HG03045 (cell line): ENCODE results near the gene E2F2.
"Not testable (repeated sequence)": the region's sequence is repeated elsewhere in the genome, so short reads cannot be mapped to it uniquely, and the experiment has no call there.

ENCODE experiments used
- ATAC-seq: cut with Tn5 transposase; IDR thresholded peaks from one replicate; pipeline ENCODE4 v1.9.1; 2021; ENCODE audit warnings: mild to moderate bottlenecking, moderate library complexity; ENCODE audit not compliant: unreplicated experiment

Gene E2F2

GRCh38 chr1:23548704-23549143 lies 17.7 kb upstream of the E2F2 start:
- ATAC-seq: no peak

DNA sequence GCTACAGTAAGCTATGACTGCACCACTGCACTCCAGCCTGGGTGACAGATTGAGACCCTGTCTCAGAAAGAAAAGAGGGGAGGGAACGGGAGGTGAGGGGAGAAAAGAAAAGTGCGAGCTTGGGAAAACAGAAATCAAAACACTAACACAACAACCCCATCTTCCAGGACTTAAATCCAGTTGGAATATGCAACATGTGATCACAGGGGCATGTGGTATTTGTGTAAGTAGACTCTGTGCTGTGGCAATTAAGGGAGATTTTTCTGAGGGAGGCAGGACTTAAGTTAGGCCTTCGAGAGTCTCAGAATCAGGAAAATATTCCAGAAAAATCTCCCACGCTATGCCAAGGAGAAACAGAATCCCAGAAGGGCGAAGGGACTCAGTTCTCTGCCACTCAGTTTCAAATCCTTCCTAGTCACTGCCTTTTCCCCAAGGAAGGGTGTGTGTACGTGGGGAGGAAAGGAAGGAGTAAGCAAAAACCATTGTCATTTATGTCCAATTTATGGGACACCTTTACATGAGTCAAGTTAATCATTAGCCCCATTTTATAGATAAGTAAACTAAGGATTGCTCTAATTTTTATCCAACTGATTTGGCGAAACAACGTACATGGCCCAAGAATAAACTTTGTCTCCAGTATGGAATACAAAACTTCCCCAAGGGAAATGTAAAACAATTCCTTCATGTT lies 16.0 kb upstream of the E2F2 start:
- no peak for ATAC-seq

- ATAC-seq: no peak
Measured at GRCh38 chr1:23545851-23546250, 14.8 kb upstream of the E2F2 start.

- no peak for ATAC-seq
Measured at GRCh38 chr1:23544444-23545389, 13.7 kb upstream of the E2F2 start.

DNA sequence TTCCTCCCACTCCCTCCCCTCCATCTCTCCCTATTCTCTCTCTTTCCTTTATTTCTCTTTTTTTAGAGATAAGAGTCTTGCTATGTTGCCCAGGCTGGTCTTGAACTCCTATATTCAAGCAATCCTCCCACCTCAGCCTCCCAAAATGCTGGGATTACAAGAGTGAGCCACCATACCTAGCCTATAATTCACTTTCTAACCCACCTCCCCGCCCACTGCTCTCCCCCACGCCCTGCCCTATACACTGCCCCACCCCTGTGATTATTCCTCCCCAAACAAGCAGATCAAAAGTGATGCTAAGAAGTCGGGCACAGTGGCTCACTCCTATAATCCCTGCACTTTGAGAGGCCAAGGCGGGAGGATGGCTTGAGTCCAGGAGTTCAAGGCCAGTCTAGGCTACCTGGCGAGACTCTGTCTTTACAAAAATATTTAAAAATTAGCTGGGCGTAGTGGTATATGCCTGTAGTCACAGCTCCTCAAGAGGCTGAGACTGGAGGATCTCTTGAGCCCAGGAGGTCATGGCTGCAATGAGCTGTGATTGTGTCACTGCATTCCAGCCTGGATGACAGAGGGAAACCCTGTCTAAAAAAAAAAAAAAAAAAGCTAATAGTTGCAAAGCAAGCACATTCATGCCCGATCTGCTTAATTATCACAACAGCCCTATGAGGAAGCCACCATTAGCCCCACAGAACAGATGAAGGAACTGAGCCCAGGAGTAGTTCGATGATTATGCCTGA lies 12.8 kb upstream of the E2F2 start:
- ATAC-seq: no peak

- not testable (repeated sequence) for ATAC-seq
Measured at GRCh38 chr1:23542940-23543339, 11.9 kb upstream of the E2F2 start.

DNA sequence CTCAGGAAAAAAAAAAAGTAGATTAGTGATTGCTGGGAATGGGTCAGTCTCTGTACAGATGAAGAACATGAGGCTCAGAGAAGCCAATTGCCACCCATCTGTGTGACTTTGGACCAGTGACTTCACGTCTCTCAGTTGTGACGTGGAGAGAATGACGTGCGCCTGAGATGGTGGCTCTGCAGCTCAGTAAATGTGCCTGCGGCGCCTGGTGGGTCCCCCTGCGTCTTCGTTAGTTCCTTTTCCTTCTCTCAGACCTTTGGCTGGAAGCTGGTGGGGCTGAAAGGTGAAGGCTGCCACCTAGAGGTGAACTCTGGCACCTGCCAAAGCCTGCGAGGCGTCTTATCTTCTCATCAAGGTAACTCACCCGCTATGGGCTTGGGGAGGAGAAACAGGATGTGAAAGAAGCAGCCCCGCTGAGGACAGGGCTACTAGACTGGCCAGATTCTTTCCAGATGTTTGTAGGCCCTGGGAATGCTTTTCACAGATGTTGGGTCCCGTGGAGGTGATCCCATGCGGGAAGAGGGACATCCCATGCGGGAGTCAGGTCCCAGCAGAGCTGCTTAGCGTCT lies 8.7 kb upstream of the E2F2 start:
- ATAC-seq: peak; percentile 88

GRCh38 chr1:23537296-23537973 lies 6.4 kb upstream of the E2F2 start:
- no peak for ATAC-seq

DNA sequence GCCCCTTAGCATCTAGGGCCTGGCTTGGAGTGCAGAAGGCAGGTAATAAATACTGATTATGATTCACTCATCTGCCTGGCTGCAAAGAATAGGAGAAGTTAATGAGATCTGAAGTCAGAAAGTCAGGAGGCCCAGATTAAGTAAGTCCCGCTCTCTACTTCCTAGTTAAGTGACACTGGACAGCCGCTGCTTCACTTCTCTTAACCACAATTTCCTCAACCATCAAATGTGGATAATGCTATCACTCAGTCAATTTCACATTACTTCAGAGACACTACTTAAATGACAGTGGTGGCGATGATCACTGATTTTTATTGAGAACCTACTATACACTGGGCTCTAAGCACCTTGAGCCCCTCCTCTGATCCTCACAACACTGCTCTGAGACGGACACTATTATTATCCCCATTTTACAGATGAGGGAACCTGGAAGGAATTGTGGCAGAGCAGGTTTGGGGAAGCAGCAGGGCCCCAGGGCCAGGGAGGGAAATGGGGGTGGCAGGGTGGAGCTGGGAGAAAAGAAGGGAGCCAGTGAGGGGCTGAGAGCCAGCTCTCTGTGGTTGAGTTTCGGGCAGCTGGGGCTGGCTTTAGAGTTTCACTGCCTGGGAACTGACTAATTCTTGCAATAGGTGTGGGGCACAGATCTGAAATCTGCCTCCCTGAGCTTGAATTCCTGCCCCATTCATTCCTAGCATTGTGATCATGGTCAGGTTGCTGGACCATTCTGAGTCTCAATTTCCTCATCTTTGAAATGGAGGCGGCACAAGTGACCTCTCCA lies 2.4 kb upstream of the E2F2 start:
- no peak for ATAC-seq

GRCh38 chr1:23531562-23532094 lies 595 bp upstream of the E2F2 start:
- no peak for ATAC-seq

DNA sequence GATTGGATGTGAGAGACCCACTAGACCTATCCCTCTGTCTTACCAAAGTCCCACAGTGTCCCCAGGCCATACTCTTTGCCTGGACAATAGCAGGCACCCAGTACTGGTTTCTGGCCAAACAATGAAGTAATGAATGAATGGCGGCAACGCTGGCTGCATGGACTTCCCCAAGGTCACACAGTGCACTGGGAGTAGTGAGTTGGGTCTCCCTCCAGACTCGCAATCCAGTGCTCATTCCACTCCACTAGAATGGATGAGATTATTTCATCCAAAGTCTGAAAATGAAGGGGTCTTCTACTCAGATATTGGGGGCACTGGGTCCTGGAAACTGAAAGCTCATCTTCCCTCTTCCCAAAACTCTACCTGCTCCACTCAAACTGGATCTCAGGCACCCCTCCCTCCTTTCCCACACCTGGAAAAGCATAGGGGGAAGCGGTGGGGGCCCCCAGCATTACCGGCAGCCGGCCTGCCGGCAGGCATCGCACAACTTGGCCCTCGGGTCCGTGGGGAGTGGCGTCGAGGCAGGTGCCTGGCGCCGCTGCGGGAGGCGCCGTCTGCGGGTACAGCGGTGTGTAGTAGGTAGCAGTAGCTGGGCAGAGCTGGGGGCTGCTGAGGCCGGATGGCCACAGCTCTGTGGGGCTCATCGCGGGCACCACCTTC lies 816 bp downstream of the E2F2 start:
- ATAC-seq: peak; percentile 4

DNA sequence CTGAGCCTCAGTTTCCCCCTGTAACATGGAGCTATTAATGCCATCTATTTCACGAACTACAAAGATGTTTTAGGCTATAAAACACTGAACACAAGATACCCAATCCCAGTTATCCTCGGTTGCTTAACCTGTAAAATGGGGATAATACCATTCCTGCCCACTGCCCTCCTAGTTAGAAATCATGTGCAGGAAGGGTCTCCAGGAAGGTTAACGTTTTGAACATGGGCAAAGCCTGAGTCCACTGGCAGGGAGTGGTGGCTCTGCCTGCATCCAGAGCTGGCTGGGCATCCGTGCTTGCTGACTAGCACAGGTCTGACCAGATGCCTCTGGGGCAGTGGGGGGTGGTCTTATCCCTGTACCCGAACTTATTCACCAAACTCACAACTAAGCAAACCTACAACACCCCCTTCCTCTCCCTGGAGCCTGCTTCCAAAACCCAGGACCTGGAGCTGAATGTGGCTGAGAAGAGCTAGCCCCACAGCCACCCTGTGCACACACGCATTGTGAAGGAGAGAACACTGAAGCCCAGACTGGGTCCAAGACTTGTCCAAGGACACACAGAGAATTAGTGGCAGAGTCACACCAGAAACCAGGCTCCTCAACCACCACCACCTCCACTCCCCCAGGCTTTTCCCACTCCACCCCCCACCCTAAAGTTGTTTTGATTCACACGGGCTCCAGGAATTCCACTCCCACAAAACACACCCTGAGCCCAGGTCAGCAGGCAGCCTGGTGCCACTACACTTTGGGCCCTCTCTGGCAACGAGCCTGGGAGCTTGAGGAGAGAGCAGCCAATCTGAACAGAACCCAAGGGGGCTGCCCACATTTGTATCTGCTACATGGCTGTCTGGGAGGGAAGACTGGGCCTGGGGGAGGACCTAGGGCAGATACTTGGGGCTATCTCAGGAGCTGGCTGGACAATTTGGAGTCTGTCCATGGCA lies 1.6 kb downstream of the E2F2 start:
- no peak for ATAC-seq

DNA sequence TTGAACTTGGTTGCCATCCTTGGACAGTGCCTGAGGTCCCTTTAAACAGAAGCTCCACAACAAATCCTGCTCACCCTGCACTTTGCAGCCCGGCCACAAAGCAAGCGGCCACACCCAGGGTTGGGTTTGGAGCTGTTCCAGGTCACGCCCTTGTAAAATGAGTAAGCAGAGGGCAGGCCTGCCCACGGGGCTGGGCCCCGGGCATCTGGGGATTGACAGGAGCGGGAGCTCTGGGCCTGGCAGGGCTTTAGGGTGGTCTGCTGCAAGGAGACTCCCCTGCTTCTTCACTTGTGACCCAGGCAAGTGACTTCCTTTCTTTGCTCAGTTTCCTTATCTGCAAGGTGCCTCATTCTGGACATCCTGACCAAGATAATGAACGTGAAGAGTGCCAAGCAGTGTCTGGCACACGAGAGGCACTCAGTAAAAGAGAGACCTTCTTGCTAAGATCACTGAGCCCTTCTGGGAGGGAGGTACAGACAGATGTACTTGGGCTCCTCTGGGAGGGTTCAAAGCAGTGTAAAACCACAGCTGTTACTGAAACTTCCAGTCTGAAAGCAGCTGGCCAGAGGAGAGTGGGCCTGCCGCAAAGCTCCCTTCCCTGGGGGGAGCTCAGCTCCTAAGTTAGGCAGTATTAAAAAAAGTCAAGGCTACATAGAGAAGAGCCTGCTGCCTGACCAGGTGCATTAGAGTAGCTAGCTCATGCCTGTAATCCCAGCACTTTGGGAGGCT lies 2.6 kb downstream of the E2F2 start:
- peak; percentile 37 for ATAC-seq

- no peak for ATAC-seq
Measured at GRCh38 chr1:23527900-23528249, 3.2 kb downstream of the E2F2 start.

- no peak for ATAC-seq
Measured at GRCh38 chr1:23527366-23527765, 3.7 kb downstream of the E2F2 start.

DNA sequence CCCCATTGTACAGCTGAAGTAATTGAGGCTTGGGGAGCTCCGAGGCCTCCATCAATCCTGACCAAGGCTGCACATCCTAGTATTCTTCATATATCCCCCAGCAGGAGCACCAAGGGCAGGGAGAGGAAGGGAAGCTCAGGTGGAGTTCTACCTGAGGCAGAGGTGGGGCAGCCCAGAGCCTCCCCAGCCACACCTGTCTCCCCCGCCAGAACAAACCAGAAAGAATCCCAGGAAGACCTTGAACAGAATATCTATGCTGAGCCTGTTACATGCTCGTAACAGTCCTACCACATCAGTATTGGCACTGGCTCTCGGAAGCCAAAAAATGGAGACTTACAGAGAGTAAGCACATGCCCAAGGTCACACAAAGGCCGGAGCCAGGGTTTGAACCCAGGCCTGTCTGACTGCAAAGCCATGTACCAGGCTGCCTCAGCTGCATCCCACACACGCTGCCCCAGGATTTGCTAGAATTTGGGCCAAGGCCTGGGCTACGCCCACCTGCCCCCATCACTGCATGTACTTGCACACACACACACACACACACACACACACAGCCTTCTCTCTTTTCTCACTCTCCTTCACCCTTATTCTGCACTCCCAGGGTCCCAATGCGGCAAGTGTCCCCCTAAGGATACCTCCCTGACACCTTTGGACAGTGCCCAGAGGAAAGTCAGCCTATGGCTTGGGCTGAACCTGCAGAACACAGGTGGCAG lies 4.5 kb downstream of the E2F2 start:
- no peak for ATAC-seq
